ENCODE data around the gene NIPBL. TPM values are rescaled to one million over a fixed set of nuclear protein-coding genes. Genes with fewer than 3 reads are reported as not detected.

Gene NIPBL
- total RNA-seq, 2 donors from 2014 or later = 43.2 to 53.6 TPM

GRCh38 chr5:36883894-36884462 lies 7.4 kb downstream of the NIPBL start:
- no peak for TF ChIP-seq POLR2A (IDR thresholded peaks at IDR 0.05)
- no peak for TF ChIP-seq POLR2AphosphoS5 (IDR thresholded peaks at IDR 0.05)
- TF ChIP-seq CTCF (IDR thresholded peaks at IDR 0.05) = no peak
- intact Hi-C loops (cut with DNase I) = no loop called here
- H3K27ac ChIP-seq = no peak overlapping the region
- H3K36me3 ChIP-seq = no peaks in the 10 kb centered on the region
- no peak for DNase-seq (ENCODE audit: low spot score)
- no peaks in the 10 kb centered on the region for H3K4me1 ChIP-seq (replicated peaks)
- H3K4me3 ChIP-seq = no peak overlapping the region
- H3K27me3 ChIP-seq (replicated peaks; ENCODE audit: insufficient read depth) = no peaks in the 10 kb centered on the region
- 85% methylated on average over 3 of the region's 3 CpGs for WGBS
- H3K9me3 ChIP-seq = no peaks in the 10 kb centered on the region

DNA sequence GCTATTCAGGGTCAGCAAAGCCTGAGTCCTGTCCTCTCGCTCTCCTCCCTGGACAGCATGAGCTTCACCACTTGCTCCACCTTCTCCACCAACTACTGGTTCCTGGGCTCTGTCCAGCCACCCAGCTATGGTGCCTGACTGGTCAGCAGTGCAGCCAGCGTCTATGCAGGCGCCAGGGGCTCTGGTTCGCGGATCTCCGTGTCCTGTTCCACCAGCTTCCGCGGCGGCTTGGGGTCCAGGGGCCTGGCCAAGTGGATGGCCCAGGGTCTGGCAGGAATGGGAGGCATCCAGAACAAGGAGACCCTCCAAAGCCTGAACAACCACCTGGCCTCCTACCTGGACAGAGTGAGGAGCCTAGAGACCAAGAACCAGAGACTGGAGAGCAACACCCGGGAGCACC lies 8.6 kb downstream of the NIPBL start:
- Histone ChIP-seq H3K27me3 (replicated peaks; ENCODE audit: insufficient read depth) (no peaks in the 10 kb centered on the region), H3K36me3 (no peaks in the 10 kb centered on the region), H3K27ac (no peak overlapping the region), H3K4me3 (no peak overlapping the region), H3K9me3 (no peaks in the 10 kb centered on the region), H3K4me1 (replicated peaks) (no peaks in the 10 kb centered on the region)
- no peak for DNase-seq (ENCODE audit: low spot score)
- whole genome bisulfite sequencing = 98% methylated on average over 10 of the region's 10 CpGs
- intact Hi-C loops (cut with DNase I) = no loop called here
- TF ChIP-seq POLR2AphosphoS5 (IDR thresholded peaks at IDR 0.05) (no peak), CTCF (IDR thresholded peaks at IDR 0.05) (no peak), POLR2A (IDR thresholded peaks at IDR 0.05) (no peak)

GRCh38 chr5:36885566-36886485 lies 9.3 kb downstream of the NIPBL start:
- Histone ChIP-seq H3K4me1 (replicated peaks) (no peaks in the 10 kb centered on the region), H3K9me3 (no peaks in the 10 kb centered on the region), H3K36me3 (no peaks in the 10 kb centered on the region), H3K27ac (no peak overlapping the region), H3K4me3 (no peak overlapping the region), H3K27me3 (replicated peaks; ENCODE audit: insufficient read depth) (no peaks in the 10 kb centered on the region)
- no peak for TF ChIP-seq POLR2A (IDR thresholded peaks at IDR 0.05)
- DNase-seq (ENCODE audit: low spot score) = no peak
- 90% methylated on average over 18 of the region's 18 CpGs for WGBS
- intact Hi-C loops (cut with DNase I) = no loop called here

DNA sequence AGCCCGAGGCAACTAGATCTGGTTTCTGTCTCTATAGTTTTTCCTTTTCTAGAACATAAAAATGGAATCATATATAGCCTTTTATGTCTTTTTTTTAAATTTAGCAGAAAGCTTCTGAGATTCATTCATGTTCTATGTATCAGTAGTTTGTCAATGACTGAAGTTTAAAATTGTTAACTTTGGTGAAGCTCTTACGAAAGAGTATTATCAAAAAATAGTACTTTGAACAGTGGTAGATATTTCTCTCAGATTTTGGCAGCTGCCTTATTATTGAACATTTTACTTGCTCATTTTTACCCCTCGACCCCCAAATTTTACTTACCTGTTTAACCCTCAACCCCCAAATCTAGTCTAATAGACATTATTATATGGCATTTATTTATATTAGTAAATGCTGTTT lies 10.2 kb downstream of the NIPBL start:
- H3K27ac ChIP-seq = no peak overlapping the region
- no peak overlapping the region for H3K4me3 ChIP-seq
- H3K36me3 ChIP-seq = no peaks in the 10 kb centered on the region
- no peak for DNase-seq (ENCODE audit: low spot score)
- TF ChIP-seq CTCF (IDR thresholded peaks at IDR 0.05) (no peak), POLR2AphosphoS5 (IDR thresholded peaks at IDR 0.05) (no peak), POLR2A (IDR thresholded peaks at IDR 0.05) (no peak)
- intact Hi-C loops (cut with DNase I) = no loop called here
- WGBS = 92% methylated on average over 3 of the region's 3 CpGs
- no peaks in the 10 kb centered on the region for H3K9me3 ChIP-seq
- no peaks in the 10 kb centered on the region for H3K4me1 ChIP-seq (replicated peaks)
- H3K27me3 ChIP-seq (replicated peaks; ENCODE audit: insufficient read depth) = no peaks in the 10 kb centered on the region

- Histone ChIP-seq H3K4me1 (replicated peaks) (no peaks in the 10 kb centered on the region), H3K27me3 (replicated peaks; ENCODE audit: insufficient read depth) (no peaks in the 10 kb centered on the region), H3K4me3 (no peak overlapping the region), H3K27ac (no peak overlapping the region), H3K36me3 (no peaks in the 10 kb centered on the region), H3K9me3 (no peaks in the 10 kb centered on the region)
- intact Hi-C loops (cut with DNase I) = no loop called here
- no peak for DNase-seq (ENCODE audit: low spot score)
- TF ChIP-seq CTCF (IDR thresholded peaks at IDR 0.05) (no peak), POLR2AphosphoS5 (IDR thresholded peaks at IDR 0.05) (no peak), POLR2A (IDR thresholded peaks at IDR 0.05) (no peak)
These were observed 11.0 kb downstream of the NIPBL start for GRCh38 chr5:36887532-36887931.
